ENCODE results near the gene GYPC. TPM values are rescaled to one million over a fixed set of nuclear protein-coding genes. Genes with fewer than 3 reads are reported as not detected.

The GYPC gene
- total and polyA plus RNA-seq, 4 donors = 61.4 to 170 (median 113) TPM

DNA sequence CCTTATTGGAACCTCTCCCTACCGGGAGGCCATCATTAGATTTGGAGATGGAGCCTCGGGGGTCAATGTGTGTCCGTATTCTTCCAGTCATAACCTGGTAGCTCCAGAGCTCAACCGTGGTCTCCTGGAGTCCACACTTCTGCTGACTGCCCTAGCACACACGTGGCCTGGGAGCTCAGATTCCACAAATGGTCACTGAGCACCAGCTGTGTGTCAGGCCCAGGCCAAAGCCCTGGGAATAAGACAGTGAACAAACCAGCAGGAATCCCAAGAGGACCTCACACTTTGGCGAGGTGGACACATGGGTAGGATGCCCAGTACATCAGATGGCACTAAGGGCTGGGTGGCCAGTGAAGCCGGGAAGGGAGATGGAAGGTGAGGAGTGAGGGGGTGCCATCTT is 15.5 kb downstream of the GYPC start:
- ATAC-seq (ENCODE audit: insufficient read depth, low FRiP score) = no peak
- H3K4me3 ChIP-seq = no peak overlapping the region
- 94 to 95% methylated on average over 7 of the region's 7 CpGs for WGBS, 2 donors
- TF ChIP-seq, protein P1, sequence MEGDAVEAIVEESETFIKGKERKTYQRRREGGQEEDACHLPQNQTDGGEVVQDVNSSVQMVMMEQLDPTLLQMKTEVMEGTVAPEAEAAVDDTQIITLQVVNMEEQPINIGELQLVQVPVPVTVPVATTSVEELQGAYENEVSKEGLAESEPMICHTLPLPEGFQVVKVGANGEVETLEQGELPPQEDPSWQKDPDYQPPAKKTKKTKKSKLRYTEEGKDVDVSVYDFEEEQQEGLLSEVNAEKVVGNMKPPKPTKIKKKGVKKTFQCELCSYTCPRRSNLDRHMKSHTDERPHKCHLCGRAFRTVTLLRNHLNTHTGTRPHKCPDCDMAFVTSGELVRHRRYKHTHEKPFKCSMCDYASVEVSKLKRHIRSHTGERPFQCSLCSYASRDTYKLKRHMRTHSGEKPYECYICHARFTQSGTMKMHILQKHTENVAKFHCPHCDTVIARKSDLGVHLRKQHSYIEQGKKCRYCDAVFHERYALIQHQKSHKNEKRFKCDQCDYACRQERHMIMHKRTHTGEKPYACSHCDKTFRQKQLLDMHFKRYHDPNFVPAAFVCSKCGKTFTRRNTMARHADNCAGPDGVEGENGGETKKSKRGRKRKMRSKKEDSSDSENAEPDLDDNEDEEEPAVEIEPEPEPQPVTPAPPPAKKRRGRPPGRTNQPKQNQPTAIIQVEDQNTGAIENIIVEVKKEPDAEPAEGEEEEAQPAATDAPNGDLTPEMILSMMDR (IDR thresholded peaks at IDR 0.05; ENCODE audit: control extremely low read depth, extremely low read depth) = no peak
- peaks cover 0 to 9% (median 0%) of the 10 kb centered on the region in 5 donors for H3K4me1 ChIP-seq (ENCODE audit: control insufficient read depth in 5 of 5, insufficient read depth in 5 of 5, low read length in 5 of 5)
- no peak overlapping the region for H3K27ac ChIP-seq (ENCODE audit: low read depth in 1 of 2, low read length in 1 of 2)
- no peaks in the 10 kb centered on the region for H3K27me3 ChIP-seq (ENCODE audit: control insufficient read depth in 3 of 3, insufficient read depth in 3 of 3, low read length in 2 of 3)
- no peak for DNase-seq
- H3K36me3 ChIP-seq (ENCODE audit: control insufficient read depth in 4 of 4, insufficient read depth in 4 of 4, low read length in 4 of 4) = peaks cover 2 to 8% (median 4%) of the 10 kb centered on the region in 4 donors
- H3K9me3 ChIP-seq (ENCODE audit: control insufficient read depth in 4 of 4, insufficient read depth in 3 of 4, low read length in 3 of 4) = peaks cover 0 to 5% (median 2%) of the 10 kb centered on the region in 4 donors
- H3K9ac ChIP-seq (ENCODE audit: insufficient read depth in 1 of 2, low read length in 2 of 2) = no peak overlapping the region

DNA sequence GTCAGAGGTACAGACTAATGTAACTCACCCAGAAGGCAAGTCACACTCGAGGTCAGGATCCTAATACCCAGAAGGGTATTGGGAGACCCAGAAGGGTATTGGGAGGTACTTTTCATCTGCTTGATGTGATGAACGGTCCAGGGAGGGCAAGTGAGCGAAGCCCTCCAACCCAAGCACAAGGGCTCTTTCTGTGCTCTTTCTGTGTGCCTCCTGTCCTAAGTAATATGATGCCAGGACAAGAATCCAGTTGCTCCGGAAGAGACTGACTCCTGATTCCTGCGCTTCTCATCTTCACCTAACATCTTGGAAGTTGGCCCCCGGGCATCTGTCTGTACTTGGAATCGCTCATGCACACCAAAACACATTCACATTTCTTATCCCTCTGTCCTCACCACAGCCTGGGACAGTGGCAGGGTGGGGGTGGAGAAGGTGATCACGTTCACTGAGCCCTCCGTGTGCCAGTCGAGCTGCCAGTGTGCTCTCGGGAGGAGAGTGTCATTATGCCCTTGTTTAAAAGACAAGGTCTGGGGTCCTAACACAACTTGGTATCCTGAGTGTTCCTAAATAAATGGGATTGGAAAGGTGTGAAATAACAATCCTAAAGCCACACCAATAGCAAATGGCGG is 17.1 kb downstream of the GYPC start:
- H3K27me3 ChIP-seq (ENCODE audit: control insufficient read depth in 3 of 3, insufficient read depth in 3 of 3, low read length in 2 of 3) = no peaks in the 10 kb centered on the region
- no peak overlapping the region for H3K9ac ChIP-seq (ENCODE audit: insufficient read depth in 1 of 2, low read length in 2 of 2)
- H3K9me3 ChIP-seq (ENCODE audit: control insufficient read depth in 4 of 4, insufficient read depth in 3 of 4, low read length in 3 of 4) = peaks cover 0 to 5% (median 3%) of the 10 kb centered on the region in 4 donors
- WGBS, 2 donors = 95 to 98% methylated on average over 12 of the region's 12 CpGs
- peaks cover 2 to 8% (median 5%) of the 10 kb centered on the region in 4 donors for H3K36me3 ChIP-seq (ENCODE audit: control insufficient read depth in 4 of 4, insufficient read depth in 4 of 4, low read length in 4 of 4)
- TF ChIP-seq, protein P1 (IDR thresholded peaks at IDR 0.05; ENCODE audit: control extremely low read depth, extremely low read depth) = no peak
- peaks cover 0 to 13% (median 0%) of the 10 kb centered on the region in 5 donors for H3K4me1 ChIP-seq (ENCODE audit: control insufficient read depth in 5 of 5, insufficient read depth in 5 of 5, low read length in 5 of 5)
- no peak overlapping the region for H3K27ac ChIP-seq (ENCODE audit: low read depth in 1 of 2, low read length in 1 of 2)
- ATAC-seq (ENCODE audit: insufficient read depth, low FRiP score) = no peak
- no peak overlapping the region for H3K4me3 ChIP-seq
- DNase-seq = no peak

DNA sequence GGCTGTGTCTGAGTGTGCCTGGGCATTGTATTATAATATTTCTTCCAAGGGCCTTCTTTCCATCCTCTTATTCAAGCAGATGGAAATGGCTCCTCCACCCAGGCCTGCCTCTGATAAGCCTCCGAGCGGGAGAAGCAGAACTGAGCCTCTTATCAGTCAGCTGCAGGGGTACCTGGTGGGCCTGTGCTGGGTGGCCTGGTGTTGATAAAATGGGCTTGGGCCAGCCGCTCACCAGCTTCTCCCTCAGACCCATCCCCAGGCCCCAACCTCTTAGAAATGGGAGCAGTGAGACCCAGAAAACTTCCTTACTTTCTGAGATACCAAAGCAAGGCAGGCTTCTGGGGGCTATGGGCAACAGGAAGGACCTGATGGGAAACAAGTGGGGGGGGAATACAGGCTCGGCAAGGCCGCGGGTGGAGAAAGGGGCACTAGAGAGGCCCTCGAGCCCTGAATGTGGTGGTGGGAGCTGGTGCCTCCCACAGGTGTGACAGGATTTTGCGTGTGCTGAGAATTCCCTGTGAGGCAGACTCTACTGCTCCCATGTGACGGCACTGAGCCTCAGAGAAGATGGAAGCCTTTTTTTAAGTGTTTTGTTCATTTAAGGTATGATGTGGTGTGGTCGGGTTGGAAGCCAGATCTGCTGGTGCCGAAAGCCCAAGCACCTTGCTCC is 18.3 kb downstream of the GYPC start:
- Histone ChIP-seq H3K9ac (ENCODE audit: insufficient read depth in 1 of 2, low read length in 2 of 2) (no peak overlapping the region), H3K27ac (ENCODE audit: low read depth in 1 of 2, low read length in 1 of 2) (no peak overlapping the region), H3K4me3 (no peak overlapping the region), H3K27me3 (ENCODE audit: control insufficient read depth in 3 of 3, insufficient read depth in 3 of 3, low read length in 2 of 3) (no peaks in the 10 kb centered on the region), H3K36me3 (ENCODE audit: control insufficient read depth in 4 of 4, insufficient read depth in 4 of 4, low read length in 4 of 4) (peaks cover 3 to 8% (median 6%) of the 10 kb centered on the region in 4 donors), H3K4me1 (ENCODE audit: control insufficient read depth in 5 of 5, insufficient read depth in 5 of 5, low read length in 5 of 5) (peaks cover 0 to 13% (median 0%) of the 10 kb centered on the region in 5 donors), H3K9me3 (ENCODE audit: control insufficient read depth in 4 of 4, insufficient read depth in 3 of 4, low read length in 3 of 4) (peaks cover 0 to 5% (median 3%) of the 10 kb centered on the region in 4 donors)
- TF ChIP-seq, protein P1 (IDR thresholded peaks at IDR 0.05; ENCODE audit: control extremely low read depth, extremely low read depth) = no peak
- no peak for ATAC-seq (ENCODE audit: insufficient read depth, low FRiP score)
- no peak for DNase-seq
- WGBS, 2 donors = 84 to 85% methylated on average over 11 of the region's 11 CpGs
